ENCODE data around the gene BUD13. TPM values are rescaled to one million over a fixed set of nuclear protein-coding genes. Genes with fewer than 3 reads are reported as not detected.

BUD13 gene
- total and polyA plus RNA-seq, 2 of the 4 experiments (the other 2 are of a cell fraction) = 11.2 to 14.0 TPM

DNA sequence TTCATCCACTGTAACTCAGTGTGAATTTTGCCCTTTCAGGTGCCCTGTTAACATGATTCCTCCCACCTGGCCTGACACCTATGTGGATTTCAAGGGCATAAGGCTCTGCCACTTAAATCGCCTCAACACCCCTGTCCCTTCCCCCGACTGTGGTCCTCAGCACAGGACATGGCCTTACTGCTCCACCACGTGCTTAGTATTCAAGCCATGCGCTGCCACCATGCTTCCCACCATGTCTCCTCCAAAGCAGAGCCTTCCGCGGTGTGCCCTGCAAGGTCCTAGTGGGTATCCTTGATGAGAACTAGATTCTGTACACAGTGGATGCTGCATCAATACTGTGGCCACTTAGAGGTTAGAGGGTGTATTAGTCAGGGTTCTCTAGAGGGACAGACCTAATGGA lies 51.9 kb downstream of the BUD13 start:
- Histone ChIP-seq H3K27ac (ENCODE audit: insufficient read depth, low read length) (no peak overlapping the region), H3K27me3 (ENCODE audit: control insufficient read depth, insufficient read depth, low read length) (peaks cover 45% of the 10 kb centered on the region), H2BK20ac (ENCODE audit: low read depth, low read length) (no peak overlapping the region), H3K4me2 (ENCODE audit: low read depth, low read length) (no peak overlapping the region), H3K79me1 (ENCODE audit: low read depth in 1 of 2, low read length in 2 of 2) (no peaks in the 10 kb centered on the region), H4K5ac (ENCODE audit: low read depth, low read length) (no peak overlapping the region), H4K91ac (ENCODE audit: insufficient read depth, low read depth, low read length) (no peak overlapping the region), H3K36me3 (ENCODE audit: control insufficient read depth, insufficient read depth, low read length) (no peaks in the 10 kb centered on the region), H2AK9ac (replicated peaks; ENCODE audit: low read depth, low read length, poor library complexity) (no peak overlapping the region), H2AFZ (replicated peaks; ENCODE audit: low read length, poor library complexity) (no peak overlapping the region), H3K4ac (ENCODE audit: low read depth, low read length) (no peak overlapping the region), H3K9me3 (ENCODE audit: control insufficient read depth, insufficient read depth, low read length) (no peaks in the 10 kb centered on the region), H3K23ac (ENCODE audit: low read depth, low read length) (no peak overlapping the region), H2AK5ac (ENCODE audit: low read depth, low read length) (no peak overlapping the region), H3K9ac (ENCODE audit: low read depth, low read length) (no peak overlapping the region), H3K56ac (ENCODE audit: extremely low read depth, insufficient read depth, low read length) (no peak overlapping the region; the same call in 1 of the 2 replicates), H3K18ac (ENCODE audit: low read depth, low read length) (no peak overlapping the region), H4K8ac (ENCODE audit: low read depth in 2 of 2, low read length in 2 of 2) (no peak overlapping the region), H3K4me1 (ENCODE audit: control insufficient read depth, insufficient read depth, low read length) (peaks cover 3% of the 10 kb centered on the region; the same call in 1 of the 2 replicates), H4K20me1 (ENCODE audit: insufficient read depth, low read length) (no peaks in the 10 kb centered on the region), H2BK120ac (ENCODE audit: low read depth, low read length) (no peak overlapping the region), H3K14ac (replicated peaks; ENCODE audit: low read depth, low read length) (no peak overlapping the region), H3K9me1 (ENCODE audit: insufficient read depth, low read length) (peaks cover 6% of the 10 kb centered on the region; the same call in 1 of the 2 replicates), H2BK5ac (ENCODE audit: low read depth, low read length, poor library complexity, severe bottlenecking) (no peak overlapping the region), H2BK15ac (ENCODE audit: low read depth, low read length) (no peak overlapping the region), H3K4me3 (ENCODE audit: insufficient read depth, low read depth, low read length) (no peak overlapping the region)
- intact Hi-C loops (cut with micrococcal nuclease) (no loop called here), dilution Hi-C loops (cut with HindIII; ENCODE audit: low sequenced_read_pairs, unreplicated experiment) (no loop called here), in situ Hi-C loops (cut with MboI; ENCODE audit: low sequenced_read_pairs) (no loop called here)
- CTCF ChIA-PET = no interaction called here
- BruUV-seq (replicated peaks) = no TSS peak
- WGBS, 2 experiments (ENCODE audit: extremely low coverage in 2 of 2, insufficient read length in 1 of 2) = 60% methylated on average over 2 of the region's 6 CpGs; no CpG with 5 or more reads in 1 of the 2 experiments
- TF ChIP-seq CHD1 (IDR thresholded peaks at IDR 0.05; ENCODE audit: low read depth, low read length) (no peak), CEBPB (IDR thresholded peaks at IDR 0.05; ENCODE audit: low read depth, low read length) (no peak), SMC3 (IDR thresholded peaks at IDR 0.05; ENCODE audit: low read depth, low read length) (no peak), BHLHE40 (IDR thresholded peaks at IDR 0.05; ENCODE audit: low read depth, low read length) (no peak), MAZ (IDR thresholded peaks at IDR 0.05; ENCODE audit: borderline replicate concordance, low read depth, low read length) (no peak), RAD21 (IDR thresholded peaks at IDR 0.05; ENCODE audit: low read length) (no peak)
- TF ChIP-seq, protein P1, sequence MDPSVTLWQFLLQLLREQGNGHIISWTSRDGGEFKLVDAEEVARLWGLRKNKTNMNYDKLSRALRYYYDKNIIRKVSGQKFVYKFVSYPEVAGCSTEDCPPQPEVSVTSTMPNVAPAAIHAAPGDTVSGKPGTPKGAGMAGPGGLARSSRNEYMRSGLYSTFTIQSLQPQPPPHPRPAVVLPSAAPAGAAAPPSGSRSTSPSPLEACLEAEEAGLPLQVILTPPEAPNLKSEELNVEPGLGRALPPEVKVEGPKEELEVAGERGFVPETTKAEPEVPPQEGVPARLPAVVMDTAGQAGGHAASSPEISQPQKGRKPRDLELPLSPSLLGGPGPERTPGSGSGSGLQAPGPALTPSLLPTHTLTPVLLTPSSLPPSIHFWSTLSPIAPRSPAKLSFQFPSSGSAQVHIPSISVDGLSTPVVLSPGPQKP (IDR thresholded peaks at IDR 0.05; ENCODE audit: borderline replicate concordance, low read depth, low read length) = no peak
- TF ChIP-seq, protein P2, sequence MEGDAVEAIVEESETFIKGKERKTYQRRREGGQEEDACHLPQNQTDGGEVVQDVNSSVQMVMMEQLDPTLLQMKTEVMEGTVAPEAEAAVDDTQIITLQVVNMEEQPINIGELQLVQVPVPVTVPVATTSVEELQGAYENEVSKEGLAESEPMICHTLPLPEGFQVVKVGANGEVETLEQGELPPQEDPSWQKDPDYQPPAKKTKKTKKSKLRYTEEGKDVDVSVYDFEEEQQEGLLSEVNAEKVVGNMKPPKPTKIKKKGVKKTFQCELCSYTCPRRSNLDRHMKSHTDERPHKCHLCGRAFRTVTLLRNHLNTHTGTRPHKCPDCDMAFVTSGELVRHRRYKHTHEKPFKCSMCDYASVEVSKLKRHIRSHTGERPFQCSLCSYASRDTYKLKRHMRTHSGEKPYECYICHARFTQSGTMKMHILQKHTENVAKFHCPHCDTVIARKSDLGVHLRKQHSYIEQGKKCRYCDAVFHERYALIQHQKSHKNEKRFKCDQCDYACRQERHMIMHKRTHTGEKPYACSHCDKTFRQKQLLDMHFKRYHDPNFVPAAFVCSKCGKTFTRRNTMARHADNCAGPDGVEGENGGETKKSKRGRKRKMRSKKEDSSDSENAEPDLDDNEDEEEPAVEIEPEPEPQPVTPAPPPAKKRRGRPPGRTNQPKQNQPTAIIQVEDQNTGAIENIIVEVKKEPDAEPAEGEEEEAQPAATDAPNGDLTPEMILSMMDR (conservative IDR thresholded peaks at IDR 0.05; ENCODE audit: low read depth, low read length) = no peak
- TF ChIP-seq, protein P3, sequence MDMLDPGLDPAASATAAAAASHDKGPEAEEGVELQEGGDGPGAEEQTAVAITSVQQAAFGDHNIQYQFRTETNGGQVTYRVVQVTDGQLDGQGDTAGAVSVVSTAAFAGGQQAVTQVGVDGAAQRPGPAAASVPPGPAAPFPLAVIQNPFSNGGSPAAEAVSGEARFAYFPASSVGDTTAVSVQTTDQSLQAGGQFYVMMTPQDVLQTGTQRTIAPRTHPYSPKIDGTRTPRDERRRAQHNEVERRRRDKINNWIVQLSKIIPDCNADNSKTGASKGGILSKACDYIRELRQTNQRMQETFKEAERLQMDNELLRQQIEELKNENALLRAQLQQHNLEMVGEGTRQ (IDR thresholded peaks at IDR 0.05; ENCODE audit: low read depth, low read length) = no peak
- ATAC-seq (ENCODE audit: low read depth) = no peak
- POLR2A ChIA-PET (ENCODE audit: unreplicated experiment) = no interaction called here
- no peak for DNase-seq

Measured in IMR-90 (cell line).